ENCODE measurements around the gene SLC14A1. TPM values are rescaled to one million over a fixed set of nuclear protein-coding genes. Genes with fewer than 3 reads are reported as not detected.

The SLC14A1 gene
- total RNA-seq (ENCODE audit: unreplicated experiment): 0.36 TPM
- long read RNA-seq: 0 reads

GRCh38 chr18:45723567-45724355 is at the start of gene SLC14A1:
Gene SLC14A1 (plus strand): TSS chr18:45724181. CDS start chr18:45730321, 6,140 bp downstream.
- Mint-ChIP-seq H3K4me3 (ENCODE audit: unreplicated experiment) (no peak within 1 kb of the TSS), H3K9me3 (ENCODE audit: unreplicated experiment) (no peaks in the 10 kb centered on the region), H3K36me3 (ENCODE audit: low read depth, unreplicated experiment) (no peaks in the 10 kb centered on the region), H3K4me1 (ENCODE audit: unreplicated experiment) (no peaks in the 10 kb centered on the region), H3K27me3 (ENCODE audit: unreplicated experiment) (no peaks in the 10 kb centered on the region), H3K27ac (ENCODE audit: unreplicated experiment) (no peak within 1 kb of the TSS)
- no peak for DNase-seq (ENCODE audit: low spot score)
- no peak for TF ChIP-seq CTCF (IDR thresholded peaks at IDR 0.05; ENCODE audit: unreplicated experiment)

GRCh38 chr18:45677276-45677807 is 46.6 kb upstream of the SLC14A1 start:
- no peaks in the 10 kb centered on the region for H3K4me1 Mint-ChIP-seq (ENCODE audit: unreplicated experiment)
- no peaks in the 10 kb centered on the region for H3K27me3 Mint-ChIP-seq (ENCODE audit: unreplicated experiment)
- H3K27ac Mint-ChIP-seq (ENCODE audit: unreplicated experiment): no peak overlapping the region
- H3K9me3 Mint-ChIP-seq (ENCODE audit: unreplicated experiment): no peaks in the 10 kb centered on the region
- no peaks in the 10 kb centered on the region for H3K36me3 Mint-ChIP-seq (ENCODE audit: low read depth, unreplicated experiment)
- H3K4me3 Mint-ChIP-seq (ENCODE audit: unreplicated experiment): no peak overlapping the region
- TF ChIP-seq CTCF (IDR thresholded peaks at IDR 0.05; ENCODE audit: unreplicated experiment): no peak
- no peak for DNase-seq (ENCODE audit: low spot score)

- no peak overlapping the region for H3K4me3 Mint-ChIP-seq (ENCODE audit: unreplicated experiment)
- no peaks in the 10 kb centered on the region for H3K27me3 Mint-ChIP-seq (ENCODE audit: unreplicated experiment)
- no peak overlapping the region for H3K27ac Mint-ChIP-seq (ENCODE audit: unreplicated experiment)
- no peaks in the 10 kb centered on the region for H3K4me1 Mint-ChIP-seq (ENCODE audit: unreplicated experiment)
- no peak for TF ChIP-seq CTCF (IDR thresholded peaks at IDR 0.05; ENCODE audit: unreplicated experiment)
- DNase-seq (ENCODE audit: low spot score): no peak
- no peaks in the 10 kb centered on the region for H3K9me3 Mint-ChIP-seq (ENCODE audit: unreplicated experiment)
- no peaks in the 10 kb centered on the region for H3K36me3 Mint-ChIP-seq (ENCODE audit: low read depth, unreplicated experiment)
These were observed 45.5 kb upstream of the SLC14A1 start for GRCh38 chr18:45678441-45678840.

GRCh38 chr18:45678850-45679249 is 45.1 kb upstream of the SLC14A1 start:
- no peaks in the 10 kb centered on the region for H3K4me1 Mint-ChIP-seq (ENCODE audit: unreplicated experiment)
- no peak for DNase-seq (ENCODE audit: low spot score)
- no peak overlapping the region for H3K4me3 Mint-ChIP-seq (ENCODE audit: unreplicated experiment)
- TF ChIP-seq CTCF (IDR thresholded peaks at IDR 0.05; ENCODE audit: unreplicated experiment): no peak
- no peaks in the 10 kb centered on the region for H3K36me3 Mint-ChIP-seq (ENCODE audit: low read depth, unreplicated experiment)
- H3K27me3 Mint-ChIP-seq (ENCODE audit: unreplicated experiment): no peaks in the 10 kb centered on the region
- no peak overlapping the region for H3K27ac Mint-ChIP-seq (ENCODE audit: unreplicated experiment)
- no peaks in the 10 kb centered on the region for H3K9me3 Mint-ChIP-seq (ENCODE audit: unreplicated experiment)

GRCh38 chr18:45680066-45680690 is 43.8 kb upstream of the SLC14A1 start:
- Mint-ChIP-seq H3K4me3 (ENCODE audit: unreplicated experiment) (no peak overlapping the region), H3K27me3 (ENCODE audit: unreplicated experiment) (no peaks in the 10 kb centered on the region), H3K4me1 (ENCODE audit: unreplicated experiment) (no peaks in the 10 kb centered on the region), H3K36me3 (ENCODE audit: low read depth, unreplicated experiment) (no peaks in the 10 kb centered on the region), H3K27ac (ENCODE audit: unreplicated experiment) (no peak overlapping the region), H3K9me3 (ENCODE audit: unreplicated experiment) (no peaks in the 10 kb centered on the region)
- TF ChIP-seq CTCF (IDR thresholded peaks at IDR 0.05; ENCODE audit: unreplicated experiment): no peak
- DNase-seq (ENCODE audit: low spot score): no peak
